ENCODE data around the gene SLC6A12.

SLC6A12 gene

GRCh38 chr12:234891-235415 lies 21.0 kb upstream of the SLC6A12 start:
- no peak for DNase-seq (ENCODE audit: low read depth in 2 of 2)

- DNase-seq (ENCODE audit: low read depth in 2 of 2), result no peak
Observed at GRCh38 chr12:234019-234418, 20.1 kb upstream of the SLC6A12 start.

DNA sequence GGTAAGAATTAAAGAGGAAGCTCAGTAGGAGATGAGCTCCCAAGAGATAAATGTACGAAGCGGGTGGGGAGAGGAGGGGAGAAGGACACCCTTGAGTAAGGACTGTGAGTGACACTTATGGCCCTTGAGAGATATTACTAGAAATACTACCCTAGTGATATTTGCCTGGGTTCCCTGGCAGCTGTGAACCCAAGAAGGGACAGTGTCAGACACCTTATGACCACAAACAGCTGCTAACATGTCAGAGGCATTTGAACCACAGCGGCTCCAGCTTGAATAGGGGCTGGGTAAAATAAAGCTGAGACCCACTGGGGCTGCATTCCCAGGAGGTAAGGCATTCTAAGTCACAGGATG lies 19.6 kb upstream of the SLC6A12 start:
- DNase-seq (ENCODE audit: low read depth in 2 of 2), result no peak

DNA sequence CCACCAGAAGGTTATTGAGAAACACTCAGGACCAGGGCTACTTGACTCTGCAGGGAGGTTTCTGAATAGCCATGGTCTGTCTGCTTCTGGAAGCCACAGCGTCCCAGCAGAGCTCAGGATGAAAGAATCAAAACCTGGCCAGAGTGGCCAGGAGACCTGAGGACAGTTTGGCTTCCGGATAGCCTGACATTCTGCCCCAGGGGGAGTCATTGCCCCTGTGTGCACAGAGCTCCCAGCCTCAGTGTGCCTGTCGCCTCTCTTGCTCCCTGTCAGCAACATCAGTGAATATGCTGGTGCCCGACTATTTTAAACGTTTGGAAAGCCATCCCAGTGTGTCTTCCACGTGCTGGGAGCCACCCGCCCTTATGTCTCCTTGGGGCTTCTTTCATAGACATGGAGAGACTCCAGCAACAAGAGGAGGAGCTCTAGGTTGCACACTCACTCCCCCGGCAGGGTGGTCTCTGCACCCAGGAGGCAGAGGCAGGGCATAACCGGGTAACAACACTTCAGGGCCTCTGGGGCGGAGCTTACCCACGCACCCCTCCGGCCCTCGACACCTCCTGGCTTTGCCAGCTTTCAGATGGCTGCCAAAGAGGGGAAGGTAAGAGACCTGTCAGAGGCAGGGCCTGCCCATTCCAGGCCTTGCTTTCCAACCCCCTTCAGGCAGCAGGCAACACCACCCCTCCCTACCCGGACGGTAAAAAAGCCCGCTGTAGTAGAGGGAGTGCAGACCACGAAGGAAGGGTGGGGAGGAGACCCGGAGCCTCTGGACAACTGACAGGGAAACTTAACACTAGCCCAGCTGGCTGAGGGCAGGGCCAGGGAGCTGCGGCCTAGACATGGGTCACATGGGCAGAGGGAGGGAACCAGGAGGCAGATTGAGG lies 19.0 kb upstream of the SLC6A12 start:
- no peak for DNase-seq (ENCODE audit: low read depth in 2 of 2)

- no peak for DNase-seq (ENCODE audit: low read depth in 2 of 2)
Observed at GRCh38 chr12:230925-231671, 17.1 kb upstream of the SLC6A12 start.

DNA sequence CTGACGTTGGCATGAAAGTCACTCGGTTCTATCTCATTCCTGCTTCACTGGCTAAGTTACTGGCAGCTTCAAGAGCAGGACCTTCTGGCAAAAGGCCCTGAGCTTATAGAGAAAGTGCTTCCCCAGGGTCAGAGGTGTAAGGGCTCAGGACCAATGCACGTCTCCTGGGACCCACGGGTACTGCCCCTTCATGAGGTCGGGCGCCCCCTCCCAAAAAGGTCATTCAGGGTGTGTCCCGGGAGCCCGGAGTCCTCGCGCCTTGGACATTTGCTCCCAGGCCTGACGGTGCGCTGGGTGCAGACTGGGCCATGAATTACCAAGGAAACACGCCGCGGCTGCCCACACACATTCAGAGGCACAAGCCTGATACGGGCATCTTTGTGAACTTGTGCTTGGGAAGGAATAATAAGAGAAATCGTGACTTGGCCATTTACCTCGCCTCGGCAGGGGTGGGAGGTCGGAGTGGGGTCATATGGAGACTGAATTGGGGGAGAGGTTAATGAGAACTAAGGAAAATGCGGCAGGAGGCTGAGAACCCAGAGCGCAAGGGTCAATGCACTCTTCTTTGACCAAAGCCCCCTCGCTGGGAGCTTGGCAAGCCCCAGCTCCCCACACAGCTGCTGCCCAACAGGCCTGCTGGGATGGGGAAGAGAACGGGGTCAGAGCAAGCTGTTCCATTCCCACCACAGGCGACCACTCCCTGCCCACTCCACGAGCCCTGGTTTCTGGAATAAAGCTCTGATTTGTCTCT lies 15.7 kb upstream of the SLC6A12 start:
- no peak for DNase-seq (ENCODE audit: low read depth in 2 of 2)

DNA sequence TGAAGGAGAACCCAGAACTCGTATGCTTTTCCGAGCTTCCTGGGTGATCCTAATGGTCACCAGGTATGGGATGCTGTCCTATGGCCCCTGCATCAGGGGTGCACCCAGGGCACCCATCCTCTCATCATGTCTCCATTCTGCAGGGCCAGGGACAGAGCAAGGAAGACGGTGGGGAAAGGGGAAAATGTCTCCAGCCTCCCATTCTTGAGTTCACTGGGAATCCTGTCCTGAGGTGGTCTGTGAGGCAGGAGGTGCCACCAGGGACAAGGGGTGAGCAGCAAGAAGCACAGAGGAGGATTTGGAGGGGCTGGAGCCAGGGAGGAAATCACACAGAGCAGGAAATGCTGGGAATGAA lies 14.9 kb upstream of the SLC6A12 start:
- DNase-seq (ENCODE audit: low read depth in 2 of 2), result no peak

- no peak for DNase-seq (ENCODE audit: low read depth in 2 of 2)
Observed at GRCh38 chr12:227923-228845, 14.2 kb upstream of the SLC6A12 start.

DNA sequence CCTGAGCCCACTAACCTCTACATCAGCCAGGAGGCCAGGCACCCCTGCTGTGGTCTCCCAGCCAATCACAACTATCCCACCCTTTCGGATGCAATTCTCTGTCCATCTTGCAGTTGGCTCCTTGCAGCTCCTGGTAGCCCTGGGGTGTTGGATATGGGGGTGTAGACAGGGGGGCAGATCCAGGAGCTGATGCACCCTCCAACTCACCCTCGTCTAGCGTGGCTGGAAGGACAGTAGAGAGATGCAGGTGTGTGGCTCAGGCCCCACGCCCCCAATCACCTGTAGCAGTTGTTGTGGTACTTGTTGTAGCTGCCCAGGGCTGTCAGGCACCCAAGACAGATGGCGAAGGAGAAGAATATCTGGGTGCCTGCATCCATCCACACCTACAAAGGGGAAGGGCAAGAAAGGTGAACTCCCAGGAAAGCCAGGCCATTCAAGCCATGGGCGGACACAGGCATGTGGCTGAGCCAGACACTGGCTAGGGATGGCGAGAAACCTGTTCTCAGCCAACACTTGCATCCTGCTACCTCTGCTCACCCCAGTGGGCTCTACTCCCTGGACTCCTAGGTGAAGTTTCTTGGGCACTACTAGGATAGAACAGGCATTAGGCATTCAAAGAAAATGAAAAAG lies 13.4 kb upstream of the SLC6A12 start:
- DNase-seq (ENCODE audit: low read depth in 2 of 2), result no peak

GRCh38 chr12:226401-226800 lies 12.4 kb upstream of the SLC6A12 start:
- DNase-seq (ENCODE audit: low read depth in 2 of 2), result no peak

DNA sequence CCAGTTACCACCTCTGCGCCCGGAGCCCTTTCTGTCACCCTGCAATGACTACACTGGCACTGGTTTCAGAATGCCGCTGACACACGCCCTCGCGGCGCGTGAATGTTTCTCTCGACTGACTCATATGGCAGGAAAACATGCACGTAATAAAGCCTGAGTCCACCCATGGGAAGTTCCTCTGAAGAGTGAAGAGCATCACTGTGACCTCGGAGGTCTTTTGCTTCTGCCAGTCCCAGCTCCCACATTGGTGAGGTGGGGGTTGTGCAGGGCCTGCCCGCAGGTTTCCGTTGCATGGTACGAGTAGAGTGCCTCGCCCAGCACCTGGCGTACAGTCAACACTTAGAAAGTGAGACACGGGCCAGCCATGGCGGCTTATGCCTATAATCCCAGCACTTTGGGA lies 11.1 kb upstream of the SLC6A12 start:
- DNase-seq (ENCODE audit: low read depth in 2 of 2), result no peak

DNA sequence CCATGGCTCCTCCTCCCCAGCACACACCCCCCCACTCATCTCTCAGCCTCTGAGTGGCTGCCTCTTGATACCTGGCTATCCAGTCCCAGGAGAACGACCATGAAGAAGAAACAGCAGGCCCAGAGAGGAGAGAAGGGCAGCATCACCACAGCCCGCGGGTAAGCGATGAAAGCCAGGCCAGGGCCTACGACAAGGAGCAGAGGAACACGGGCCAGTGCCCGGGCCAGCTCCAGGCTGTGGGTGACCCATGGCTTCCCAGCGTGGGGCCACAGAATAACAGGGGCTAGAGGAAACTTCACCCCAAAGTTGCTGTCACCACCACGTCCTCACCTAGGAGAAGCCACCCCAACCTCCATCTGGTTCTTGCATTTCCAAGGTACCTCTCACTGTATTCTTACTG lies 10.4 kb upstream of the SLC6A12 start:
- no peak for DNase-seq (ENCODE audit: low read depth in 2 of 2)

DNA sequence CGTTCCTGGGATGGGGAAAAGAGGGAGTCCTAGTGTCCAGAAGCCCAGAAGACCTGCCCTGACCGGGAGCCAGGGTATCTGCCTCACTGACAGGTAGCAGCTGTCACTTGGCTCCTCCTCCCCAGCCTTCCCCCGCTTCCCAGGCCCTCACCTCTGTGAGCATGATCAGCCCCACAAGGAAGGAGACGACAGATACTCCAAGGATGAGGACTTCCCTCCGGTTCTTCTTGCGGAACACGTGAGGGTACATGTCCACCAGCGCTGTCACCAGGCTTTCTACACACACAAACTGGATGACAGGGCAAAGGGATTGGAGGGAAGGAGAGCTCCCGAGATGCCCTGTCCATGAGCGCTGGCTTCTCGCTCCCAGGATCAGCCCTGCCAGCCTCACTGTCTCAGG lies 9.9 kb upstream of the SLC6A12 start:
- DNase-seq (ENCODE audit: low read depth in 2 of 2), result no peak

DNA sequence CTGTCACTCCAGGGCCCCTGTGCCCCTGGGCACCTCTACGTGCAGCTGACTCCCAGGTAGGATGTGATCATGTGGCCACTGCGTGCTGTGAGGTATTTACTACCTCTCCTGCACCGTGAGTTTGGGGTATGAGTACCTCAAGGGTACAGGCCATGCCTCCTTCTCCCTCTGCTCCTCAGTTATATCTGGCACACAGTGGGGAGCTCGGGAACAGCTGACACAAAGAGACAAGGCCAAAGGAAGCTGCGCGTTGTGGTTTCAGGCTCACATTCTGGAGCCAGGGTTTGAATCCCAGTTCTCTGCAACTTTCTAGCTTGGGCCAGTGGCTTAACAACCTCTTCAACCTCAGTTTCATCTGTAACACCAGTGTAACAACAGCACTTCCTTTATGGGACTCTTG lies 7.8 kb upstream of the SLC6A12 start:
- no peak for DNase-seq (ENCODE audit: low read depth in 2 of 2)

- no peak for DNase-seq (ENCODE audit: low read depth in 2 of 2)
Observed at GRCh38 chr12:220946-221550, 7.1 kb upstream of the SLC6A12 start.

DNA sequence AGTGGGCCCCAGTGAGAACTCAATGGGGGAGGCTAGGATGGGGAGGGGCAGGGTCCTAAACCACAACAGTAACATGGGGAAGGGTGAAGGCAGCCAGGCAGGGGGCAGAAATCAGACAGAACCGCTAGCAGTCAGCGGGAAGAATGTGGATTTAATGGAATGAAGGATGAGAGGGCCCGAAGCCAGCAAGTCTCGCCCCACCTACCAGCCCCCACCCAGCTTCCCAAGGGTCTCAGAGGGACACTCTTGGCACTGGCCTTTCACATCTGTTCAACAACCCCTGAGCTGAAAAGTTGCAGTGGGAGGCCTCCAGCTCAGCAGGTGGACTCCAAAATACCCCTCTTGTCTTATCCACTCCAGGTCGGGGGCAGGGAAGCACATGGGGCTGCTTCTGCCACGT lies 6.5 kb upstream of the SLC6A12 start:
- no peak for DNase-seq (ENCODE audit: low read depth in 2 of 2)

DNA sequence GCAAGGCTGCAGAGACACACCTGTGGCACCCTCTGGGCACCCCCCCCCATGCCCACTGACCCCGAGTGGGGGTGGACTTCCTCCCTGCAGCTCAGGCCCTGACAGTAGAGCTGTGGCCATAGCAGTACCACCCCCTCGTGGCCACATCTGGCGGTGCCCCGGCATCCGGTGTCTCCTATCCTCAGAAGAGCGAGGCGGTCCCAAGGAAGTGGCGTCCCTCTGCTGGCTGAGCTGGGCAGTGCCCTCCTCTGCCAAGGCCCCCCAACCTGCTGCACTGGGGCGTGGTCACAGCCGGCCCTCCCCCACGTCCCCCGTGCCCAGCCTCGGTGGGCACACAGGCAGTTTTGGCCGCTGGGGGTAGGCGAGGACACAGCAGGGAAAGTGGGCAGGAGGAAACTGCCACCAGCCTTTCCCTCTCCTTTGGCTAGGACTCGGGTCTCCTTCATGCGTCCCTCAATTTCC lies 6.0 kb upstream of the SLC6A12 start:
- no peak for DNase-seq (ENCODE audit: low read depth in 2 of 2)

DNA sequence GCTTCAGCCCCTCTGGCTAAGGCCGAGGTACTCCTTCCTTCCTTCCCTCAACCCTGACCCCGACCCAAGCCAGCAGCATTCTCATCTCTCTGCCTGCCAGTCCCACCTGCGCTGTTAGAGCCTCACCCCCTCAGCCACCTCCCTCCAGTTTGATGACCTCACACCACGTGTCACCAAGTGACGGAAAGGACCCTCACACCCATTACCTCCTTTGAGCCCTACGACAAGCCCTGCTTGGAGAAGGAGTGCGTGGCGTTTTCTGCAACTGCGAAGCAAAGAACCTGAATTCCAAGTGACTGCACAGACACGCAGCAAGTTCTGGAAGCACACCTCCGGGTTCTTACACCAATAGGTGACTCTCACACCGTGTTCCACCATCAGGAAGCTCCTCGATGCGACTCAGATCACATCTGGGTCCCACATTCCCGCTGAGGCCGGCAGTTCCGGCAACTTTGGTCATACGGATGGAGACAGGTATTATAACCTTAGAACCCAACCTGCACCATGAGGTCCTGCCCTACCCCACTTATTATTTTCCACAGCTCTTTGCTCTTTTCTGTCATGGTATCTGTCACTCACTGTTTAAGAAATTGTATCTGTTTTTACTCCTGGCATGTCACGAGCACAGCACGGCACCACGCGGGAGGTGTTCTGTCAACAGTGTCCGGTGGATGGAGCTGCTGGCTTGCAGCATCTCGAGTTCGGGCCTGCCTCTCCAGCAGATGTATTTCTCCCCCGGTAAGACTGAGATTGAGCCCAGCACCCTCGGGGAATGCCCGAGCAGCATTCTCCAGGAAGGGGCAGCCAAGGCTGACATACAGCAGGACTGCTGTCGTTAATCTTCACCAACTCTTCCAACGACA lies 5.0 kb upstream of the SLC6A12 start:
- DNase-seq (ENCODE audit: low read depth in 2 of 2), result no peak

DNA sequence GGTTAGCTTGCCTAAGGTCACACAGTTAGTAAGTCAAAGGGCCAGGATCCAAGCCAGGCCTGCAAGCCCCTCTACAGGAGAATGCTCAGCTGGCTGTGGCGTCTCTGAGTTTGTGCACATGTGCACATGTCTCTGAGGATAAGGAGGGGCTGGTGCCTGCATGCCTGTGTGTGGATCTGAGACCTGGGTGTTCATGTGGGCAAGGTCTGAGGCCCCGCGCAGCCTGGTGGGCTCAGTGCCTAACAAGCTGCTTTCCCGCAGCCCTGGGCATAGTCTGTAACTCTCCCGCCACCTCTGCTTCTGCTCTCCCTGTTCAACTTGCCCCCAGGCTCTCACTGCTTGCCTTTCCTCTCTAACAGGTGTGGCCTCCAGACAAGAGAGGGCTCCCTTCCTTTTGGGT lies 4.3 kb upstream of the SLC6A12 start:
- DNase-seq (ENCODE audit: low read depth in 2 of 2), result no peak

Measured in fibroblast of skin of left biceps (primary cell).